Retinal pigment epithelial cell (primary cell): ENCODE measurements around the gene SGCB.

ENCODE experiments used
- DNase-seq: peaks from one replicate; pipeline ENCODE4 v3.0.0-alpha.2; 2010; ENCODE audit warnings: low read depth
- H3K4me3 ChIP-seq: 2 replicates; pipeline ENCODE4 v1.5.1; 2011; ENCODE audit warnings: mild to moderate bottlenecking, low read length, control low read depth, moderate library complexity
- TF ChIP-seq, protein P1 (sequence below): conservative IDR thresholded peaks from 2 replicates; pipeline ENCODE4 v1.5.1; 2011; ENCODE audit warnings: low read depth, low read length, control low read depth, inconsistent platforms

Gene SGCB

GRCh38 chr4:52049266-52049665 is 11.2 kb upstream of the SGCB start:
- DNase-seq = no peak
- TF ChIP-seq, protein P1, sequence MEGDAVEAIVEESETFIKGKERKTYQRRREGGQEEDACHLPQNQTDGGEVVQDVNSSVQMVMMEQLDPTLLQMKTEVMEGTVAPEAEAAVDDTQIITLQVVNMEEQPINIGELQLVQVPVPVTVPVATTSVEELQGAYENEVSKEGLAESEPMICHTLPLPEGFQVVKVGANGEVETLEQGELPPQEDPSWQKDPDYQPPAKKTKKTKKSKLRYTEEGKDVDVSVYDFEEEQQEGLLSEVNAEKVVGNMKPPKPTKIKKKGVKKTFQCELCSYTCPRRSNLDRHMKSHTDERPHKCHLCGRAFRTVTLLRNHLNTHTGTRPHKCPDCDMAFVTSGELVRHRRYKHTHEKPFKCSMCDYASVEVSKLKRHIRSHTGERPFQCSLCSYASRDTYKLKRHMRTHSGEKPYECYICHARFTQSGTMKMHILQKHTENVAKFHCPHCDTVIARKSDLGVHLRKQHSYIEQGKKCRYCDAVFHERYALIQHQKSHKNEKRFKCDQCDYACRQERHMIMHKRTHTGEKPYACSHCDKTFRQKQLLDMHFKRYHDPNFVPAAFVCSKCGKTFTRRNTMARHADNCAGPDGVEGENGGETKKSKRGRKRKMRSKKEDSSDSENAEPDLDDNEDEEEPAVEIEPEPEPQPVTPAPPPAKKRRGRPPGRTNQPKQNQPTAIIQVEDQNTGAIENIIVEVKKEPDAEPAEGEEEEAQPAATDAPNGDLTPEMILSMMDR = no peak
- H3K4me3 ChIP-seq = no peak overlapping the region

GRCh38 chr4:52045028-52045427 is 6.9 kb upstream of the SGCB start:
- DNase-seq = no peak
- TF ChIP-seq, protein P1 = no peak
- H3K4me3 ChIP-seq = no peak overlapping the region

DNA sequence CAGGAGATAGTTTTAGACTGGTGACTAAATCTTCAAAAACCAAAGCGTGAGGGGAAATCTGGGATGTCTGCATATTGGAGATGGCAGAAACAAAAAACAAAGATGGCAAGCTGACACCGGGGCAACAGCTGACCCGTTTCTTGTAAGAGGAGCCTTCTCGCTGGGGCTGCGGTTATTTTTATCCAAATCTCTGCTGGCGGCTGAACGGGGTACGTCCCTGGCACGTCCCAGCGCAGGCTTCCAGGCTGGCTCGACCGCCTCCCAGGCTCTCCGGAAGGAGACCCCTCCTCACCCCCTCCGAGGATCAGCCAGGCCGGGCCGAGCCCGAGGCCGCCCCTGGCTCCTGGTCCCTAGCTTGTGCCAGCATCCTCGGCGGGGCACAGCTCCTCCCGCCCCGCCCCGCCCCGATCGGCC is 403 bp downstream of the SGCB start:
- TF ChIP-seq, protein P1 = no peak
- H3K4me3 ChIP-seq = peak overlapping the region; percentile 81
- no peak for DNase-seq

DNA sequence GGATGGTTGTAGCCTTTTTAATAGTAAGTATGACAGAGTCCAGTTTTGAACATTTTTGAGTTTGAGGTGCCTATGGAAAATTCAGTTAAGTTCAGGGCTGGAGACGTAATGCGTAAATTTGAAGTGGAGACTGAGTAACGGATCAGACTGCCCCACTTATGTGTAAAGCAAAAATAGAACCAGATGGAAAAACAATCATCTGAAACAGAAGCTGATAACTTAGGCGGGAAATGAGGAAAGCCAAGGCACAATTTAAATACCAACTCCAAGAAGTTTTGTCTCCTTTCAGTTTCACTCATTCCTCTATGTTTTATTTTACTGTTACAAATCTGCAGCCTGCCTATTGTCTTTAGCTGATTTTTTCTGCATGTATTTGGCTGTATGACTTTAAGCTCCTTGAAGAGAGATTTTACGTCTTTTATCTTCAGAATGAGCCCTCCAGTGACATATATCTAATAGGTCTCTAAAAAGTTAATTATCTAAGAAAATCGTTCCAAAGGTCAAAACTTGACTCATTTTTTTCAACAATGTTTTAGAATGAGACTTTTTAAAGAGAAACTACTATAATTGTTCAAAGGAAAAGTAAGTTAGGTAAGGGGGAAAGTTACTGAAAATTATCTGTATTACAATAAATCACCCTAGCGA is 1.1 kb downstream of the SGCB start:
- DNase-seq = no peak
- TF ChIP-seq, protein P1 = no peak

GRCh38 chr4:52035190-52035589 is 2.9 kb downstream of the SGCB start:
- TF ChIP-seq, protein P1 = no peak
- no peak overlapping the region for H3K4me3 ChIP-seq

More for the DNA sequence above, 1.1 kb downstream of the SGCB start:
- peak overlapping the region; percentile 81 for H3K4me3 ChIP-seq

DNA sequence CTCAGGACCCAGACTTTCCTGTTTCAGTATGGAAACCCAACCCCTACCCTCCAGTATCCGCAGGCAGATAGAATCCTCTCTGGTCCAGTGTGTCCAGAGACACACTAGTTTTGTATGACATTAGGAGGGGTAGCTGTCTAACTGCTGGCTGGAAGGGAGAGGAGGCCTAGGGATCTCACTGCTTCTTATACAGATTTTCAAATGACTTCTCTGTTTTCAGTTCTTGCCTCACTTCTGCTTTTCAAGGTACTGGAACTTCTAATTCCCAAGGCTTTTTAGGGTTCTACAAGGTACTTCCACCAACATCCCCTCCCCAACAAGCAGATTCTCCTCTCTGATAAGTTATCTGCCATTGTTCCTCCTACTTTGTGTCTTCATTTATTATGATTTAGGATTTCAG is 6.1 kb downstream of the SGCB start:
- no peak overlapping the region for H3K4me3 ChIP-seq
- TF ChIP-seq, protein P1 = no peak
- no peak for DNase-seq

More at GRCh38 chr4:52035190-52035589, 2.9 kb downstream of the SGCB start:
- DNase-seq = no peak

GRCh38 chr4:52028970-52029369 is 9.1 kb downstream of the SGCB start:
- peak; percentile 14 for DNase-seq
- no peak overlapping the region for H3K4me3 ChIP-seq
- TF ChIP-seq, protein P1 = no peak
